ENCODE measurements around the gene PCDHB8.
"Not testable (repeated sequence)": the region's sequence is repeated elsewhere in the genome, so short reads cannot be mapped to it uniquely, and the experiment has no call there.

Gene PCDHB8

DNA sequence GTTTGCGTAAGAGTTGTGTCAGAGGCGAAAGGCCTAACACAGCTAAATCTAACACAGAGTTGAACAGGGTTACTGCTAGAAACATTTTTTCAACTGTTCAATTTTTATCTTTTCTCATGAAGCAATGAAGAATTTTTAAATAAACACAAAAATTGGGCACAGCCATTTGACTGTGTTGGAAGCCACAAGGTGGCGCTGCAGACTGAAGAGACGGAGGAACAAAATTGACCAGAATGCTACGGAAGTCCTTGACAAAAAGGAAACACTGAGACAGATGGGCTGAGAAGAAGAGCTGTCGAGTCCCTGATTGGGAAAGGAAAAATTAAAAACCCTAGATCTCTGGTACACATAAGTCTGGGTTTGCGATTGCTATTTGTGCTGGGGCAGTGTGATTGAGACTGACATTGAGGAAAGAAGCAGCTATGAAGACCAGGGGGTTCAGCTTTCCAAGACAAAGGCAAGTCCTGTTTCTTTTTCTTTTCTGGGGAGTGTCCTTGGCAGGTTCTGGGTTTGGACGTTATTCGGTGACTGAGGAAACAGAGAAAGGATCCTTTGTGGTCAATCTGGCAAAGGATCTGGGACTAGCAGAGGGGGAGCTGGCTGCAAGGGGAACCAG, 9.4 kb downstream of the PCDHB8 start, which contains the start of gene PCDHB9:
PCDHB9 (plus strand) TSS at position 265 of the 616 bp plus-strand sequence; CDS start at position 423, 158 bp downstream.
- peaks cover 0 to 11% of the 10 kb centered on the region in 2 donors for H3K27me3 ChIP-seq (ENCODE audit: control insufficient read depth in 1 of 2, insufficient read depth in 2 of 2, low read length in 2 of 2)
- H3K36me3 ChIP-seq (ENCODE audit: control insufficient read depth in 2 of 2, insufficient read depth in 2 of 2, low read length in 2 of 2) = peaks cover 0 to 3% of the 10 kb centered on the region in 2 donors
- H3K9me3 ChIP-seq (ENCODE audit: control insufficient read depth in 2 of 2, low read length in 2 of 2) = peaks cover 21 to 38% of the 10 kb centered on the region in 2 donors
- H3K4me1 ChIP-seq (ENCODE audit: control insufficient read depth, insufficient read depth, low read length) = no peaks in the 10 kb centered on the region
- no peak within 1 kb of the TSS for H3K9ac ChIP-seq (ENCODE audit: low read length in 2 of 2)
- no peak within 1 kb of the TSS for H3K27ac ChIP-seq (ENCODE audit: low read length)
- H3K4me3 ChIP-seq (ENCODE audit: low read length in 2 of 2) = peak within 1 kb of the TSS in 1 of 2 donors; percentile 38

DNA sequence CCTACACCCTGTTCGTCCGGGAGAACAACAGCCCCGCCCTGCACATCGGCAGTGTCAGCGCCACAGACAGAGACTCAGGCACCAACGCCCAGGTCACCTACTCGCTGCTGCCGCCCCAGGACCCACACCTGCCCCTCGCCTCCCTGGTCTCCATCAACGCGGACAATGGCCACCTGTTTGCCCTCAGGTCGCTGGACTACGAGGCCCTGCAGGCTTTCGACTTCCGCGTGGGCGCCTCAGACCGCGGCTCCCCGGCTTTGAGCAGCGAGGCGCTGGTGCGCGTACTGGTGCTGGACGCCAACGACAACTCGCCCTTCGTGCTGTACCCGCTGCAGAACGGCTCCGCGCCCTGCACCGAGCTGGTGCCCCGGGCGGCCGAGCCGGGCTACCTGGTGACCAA, 11.1 kb downstream of the PCDHB8 start:
- not testable (repeated sequence) for H3K36me3 ChIP-seq (ENCODE audit: control insufficient read depth in 2 of 2, insufficient read depth in 2 of 2, low read length in 2 of 2); H3K27me3 ChIP-seq (ENCODE audit: control insufficient read depth in 1 of 2, insufficient read depth in 2 of 2, low read length in 2 of 2); H3K4me1 ChIP-seq (ENCODE audit: control insufficient read depth, insufficient read depth, low read length); H3K27ac ChIP-seq (ENCODE audit: low read length); H3K9ac ChIP-seq (ENCODE audit: low read length in 2 of 2); H3K4me3 ChIP-seq (ENCODE audit: low read length in 2 of 2)
- peaks cover 16 to 32% of the 10 kb centered on the region in 2 donors for H3K9me3 ChIP-seq (ENCODE audit: control insufficient read depth in 2 of 2, low read length in 2 of 2)

DNA sequence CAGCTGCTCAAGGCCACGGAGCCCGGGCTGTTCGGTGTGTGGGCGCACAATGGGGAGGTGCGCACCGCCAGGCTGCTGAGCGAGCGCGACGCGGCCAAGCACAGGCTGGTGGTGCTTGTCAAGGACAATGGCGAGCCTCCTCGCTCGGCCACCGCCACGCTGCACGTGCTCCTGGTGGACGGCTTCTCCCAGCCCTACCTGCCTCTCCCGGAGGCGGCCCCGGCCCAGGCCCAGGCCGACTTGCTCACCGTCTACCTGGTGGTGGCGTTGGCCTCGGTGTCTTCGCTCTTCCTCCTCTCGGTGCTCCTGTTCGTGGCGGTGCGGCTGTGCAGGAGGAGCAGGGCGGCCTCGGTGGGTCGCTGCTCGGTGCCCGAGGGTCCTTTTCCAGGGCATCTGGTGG, 11.5 kb downstream of the PCDHB8 start:
- H3K36me3 ChIP-seq (ENCODE audit: control insufficient read depth in 2 of 2, insufficient read depth in 2 of 2, low read length in 2 of 2); H3K27me3 ChIP-seq (ENCODE audit: control insufficient read depth in 1 of 2, insufficient read depth in 2 of 2, low read length in 2 of 2); H3K9ac ChIP-seq (ENCODE audit: low read length in 2 of 2); H3K4me3 ChIP-seq (ENCODE audit: low read length in 2 of 2); H3K4me1 ChIP-seq (ENCODE audit: control insufficient read depth, insufficient read depth, low read length); H3K27ac ChIP-seq (ENCODE audit: low read length): not testable (repeated sequence)
- H3K9me3 ChIP-seq (ENCODE audit: control insufficient read depth in 2 of 2, low read length in 2 of 2) = peaks cover 15 to 31% of the 10 kb centered on the region in 2 donors

DNA sequence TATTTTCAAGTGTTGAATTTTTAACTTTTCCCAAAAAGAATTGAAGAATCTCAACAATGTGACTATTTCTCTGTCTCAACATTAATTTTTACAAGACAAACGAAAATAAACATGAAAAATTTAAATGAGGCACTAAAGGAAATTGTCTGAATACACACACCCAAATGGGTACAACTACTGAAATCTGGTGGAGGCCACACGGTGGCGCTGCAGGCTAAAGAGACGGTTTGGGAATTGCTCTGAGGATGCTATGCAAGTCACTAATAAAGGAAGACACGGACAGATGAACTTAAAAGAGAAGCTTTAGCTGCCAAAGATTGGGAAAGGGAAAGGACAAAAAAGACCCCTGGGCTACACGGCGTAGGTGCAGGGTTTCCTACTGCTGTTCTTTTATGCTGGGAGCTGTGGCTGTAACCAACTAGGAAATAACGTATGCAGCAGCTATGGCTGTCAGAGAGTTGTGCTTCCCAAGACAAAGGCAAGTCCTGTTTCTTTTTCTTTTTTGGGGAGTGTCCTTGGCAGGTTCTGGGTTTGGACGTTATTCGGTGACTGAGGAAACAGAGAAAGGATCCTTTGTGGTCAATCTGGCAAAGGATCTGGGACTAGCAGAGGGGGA, 14.6 kb downstream of the PCDHB8 start, which contains the start of gene PCDHB10:
PCDHB10 (plus strand) TSS at position 244 of the 616 bp plus-strand sequence; CDS start at position 444, 200 bp downstream.
- Histone ChIP-seq H3K27me3 (ENCODE audit: control insufficient read depth in 1 of 2, insufficient read depth in 2 of 2, low read length in 2 of 2) (peaks cover 2 to 5% of the 10 kb centered on the region in 2 donors), H3K4me1 (ENCODE audit: control insufficient read depth, insufficient read depth, low read length) (no peaks in the 10 kb centered on the region), H3K4me3 (ENCODE audit: low read length in 2 of 2) (peak within 1 kb of the TSS; percentile 41 to 68), H3K9me3 (ENCODE audit: control insufficient read depth in 2 of 2, low read length in 2 of 2) (peaks cover 3 to 28% of the 10 kb centered on the region in 2 donors), H3K27ac (ENCODE audit: low read length) (no peak within 1 kb of the TSS), H3K9ac (ENCODE audit: low read length in 2 of 2) (no peak within 1 kb of the TSS), H3K36me3 (ENCODE audit: control insufficient read depth in 2 of 2, insufficient read depth in 2 of 2, low read length in 2 of 2) (no peaks in the 10 kb centered on the region)

DNA sequence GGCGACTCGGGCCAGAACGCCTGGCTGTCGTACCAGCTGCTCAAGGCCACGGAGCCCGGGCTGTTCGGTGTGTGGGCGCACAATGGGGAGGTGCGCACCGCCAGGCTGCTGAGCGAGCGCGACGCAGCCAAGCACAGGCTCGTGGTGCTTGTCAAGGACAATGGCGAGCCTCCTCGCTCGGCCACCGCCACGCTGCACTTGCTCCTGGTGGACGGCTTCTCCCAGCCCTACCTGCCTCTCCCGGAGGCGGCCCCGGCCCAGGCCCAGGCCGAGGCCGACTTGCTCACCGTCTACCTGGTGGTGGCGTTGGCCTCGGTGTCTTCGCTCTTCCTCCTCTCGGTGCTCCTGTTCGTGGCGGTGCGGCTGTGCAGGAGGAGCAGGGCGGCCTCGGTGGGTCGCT, 16.7 kb downstream of the PCDHB8 start:
- not testable (repeated sequence) for H3K9ac ChIP-seq (ENCODE audit: low read length in 2 of 2); H3K27ac ChIP-seq (ENCODE audit: low read length); H3K4me3 ChIP-seq (ENCODE audit: low read length in 2 of 2); H3K36me3 ChIP-seq (ENCODE audit: control insufficient read depth in 2 of 2, insufficient read depth in 2 of 2, low read length in 2 of 2); H3K27me3 ChIP-seq (ENCODE audit: control insufficient read depth in 1 of 2, insufficient read depth in 2 of 2, low read length in 2 of 2); H3K4me1 ChIP-seq (ENCODE audit: control insufficient read depth, insufficient read depth, low read length)
- H3K9me3 ChIP-seq (ENCODE audit: control insufficient read depth in 2 of 2, low read length in 2 of 2) = peaks cover 11 to 28% of the 10 kb centered on the region in 2 donors

DNA sequence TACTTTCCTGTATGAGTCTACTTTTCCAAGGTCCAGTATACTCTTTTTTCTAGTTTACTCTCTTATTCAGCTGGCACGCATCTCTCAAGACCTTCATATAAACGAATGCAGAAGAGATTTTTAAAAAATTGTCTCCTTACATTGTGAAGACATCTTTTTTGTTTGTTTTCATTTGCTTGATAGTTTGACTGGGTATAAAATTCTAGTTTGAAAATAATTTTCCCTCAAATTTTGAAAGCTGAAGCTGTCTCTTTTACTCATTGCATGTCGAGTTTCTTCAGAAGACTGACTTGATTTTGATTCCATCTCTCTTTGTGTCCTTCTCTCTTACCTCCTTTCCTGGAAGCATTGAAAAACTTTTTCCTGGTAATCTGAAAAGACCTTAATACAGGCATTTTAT, 18.8 kb downstream of the PCDHB8 start:
- Histone ChIP-seq H3K27me3 (ENCODE audit: control insufficient read depth in 1 of 2, insufficient read depth in 2 of 2, low read length in 2 of 2) (peaks cover 0 to 2% of the 10 kb centered on the region in 2 donors), H3K9ac (ENCODE audit: low read length in 2 of 2) (no peak overlapping the region), H3K4me1 (ENCODE audit: control insufficient read depth, insufficient read depth, low read length) (no peaks in the 10 kb centered on the region), H3K27ac (ENCODE audit: low read length) (no peak overlapping the region), H3K36me3 (ENCODE audit: control insufficient read depth in 2 of 2, insufficient read depth in 2 of 2, low read length in 2 of 2) (no peaks in the 10 kb centered on the region), H3K9me3 (ENCODE audit: control insufficient read depth in 2 of 2, low read length in 2 of 2) (peaks cover 18 to 38% of the 10 kb centered on the region in 2 donors), H3K4me3 (ENCODE audit: low read length in 2 of 2) (no peak overlapping the region)

DNA sequence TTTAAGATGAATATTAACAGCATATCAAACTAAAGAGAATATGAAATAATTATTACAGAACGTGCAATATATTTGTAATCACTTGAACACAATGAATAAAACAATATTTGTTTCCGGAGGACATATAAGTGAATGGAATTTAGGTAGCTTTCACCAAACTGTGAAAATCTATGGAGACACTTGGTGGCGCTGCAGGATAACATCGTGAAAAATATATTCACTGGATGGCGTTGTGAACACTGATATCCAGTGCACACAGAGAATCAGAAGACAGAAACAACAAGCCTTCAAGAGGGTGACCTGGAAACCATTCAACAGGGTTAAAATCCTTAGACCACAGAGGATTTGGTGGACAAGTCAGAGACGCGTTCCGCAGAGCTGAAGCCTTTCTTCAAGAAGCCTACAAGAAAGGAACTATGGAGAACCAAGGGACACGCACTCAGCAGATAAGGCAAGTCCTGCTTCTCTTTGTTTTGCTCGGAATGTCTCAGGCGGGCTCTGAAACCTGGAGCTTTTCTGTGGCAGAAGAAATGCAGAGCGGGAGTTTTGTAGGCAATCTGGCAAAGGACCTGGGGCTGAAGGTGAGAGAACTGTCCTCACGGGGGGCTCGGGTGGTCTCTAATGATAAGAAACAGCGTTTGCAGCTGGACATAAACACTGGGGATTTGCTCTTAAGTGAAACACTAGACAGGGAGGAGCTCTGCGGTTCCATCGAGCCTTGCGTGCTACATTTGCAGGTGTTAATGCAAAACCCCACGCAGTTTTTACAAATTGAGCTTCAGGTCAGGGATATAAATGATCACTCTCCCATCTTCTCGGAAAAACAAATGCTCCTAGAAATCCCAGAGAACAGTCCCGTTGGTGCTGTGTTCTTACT, 22.0 kb downstream of the PCDHB8 start, which contains the start of gene PCDHB11:
PCDHB11 (plus strand) TSS at position 269 of the 877 bp plus-strand sequence; CDS start at position 417, 148 bp downstream.
- no peak within 1 kb of the TSS for H3K27ac ChIP-seq (ENCODE audit: low read length)
- H3K9me3 ChIP-seq (ENCODE audit: control insufficient read depth in 2 of 2, low read length in 2 of 2) = peaks cover 14 to 42% of the 10 kb centered on the region in 2 donors
- no peaks in the 10 kb centered on the region for H3K4me1 ChIP-seq (ENCODE audit: control insufficient read depth, insufficient read depth, low read length)
- H3K27me3 ChIP-seq (ENCODE audit: control insufficient read depth in 1 of 2, insufficient read depth in 2 of 2, low read length in 2 of 2) = no peaks in the 10 kb centered on the region
- peak within 1 kb of the TSS; percentile 9 to 58 for H3K4me3 ChIP-seq (ENCODE audit: low read length in 2 of 2)
- peak within 1 kb of the TSS in 1 of 2 donors; percentile 21 for H3K9ac ChIP-seq (ENCODE audit: low read length in 2 of 2)
- no peaks in the 10 kb centered on the region for H3K36me3 ChIP-seq (ENCODE audit: control insufficient read depth in 2 of 2, insufficient read depth in 2 of 2, low read length in 2 of 2)

DNA sequence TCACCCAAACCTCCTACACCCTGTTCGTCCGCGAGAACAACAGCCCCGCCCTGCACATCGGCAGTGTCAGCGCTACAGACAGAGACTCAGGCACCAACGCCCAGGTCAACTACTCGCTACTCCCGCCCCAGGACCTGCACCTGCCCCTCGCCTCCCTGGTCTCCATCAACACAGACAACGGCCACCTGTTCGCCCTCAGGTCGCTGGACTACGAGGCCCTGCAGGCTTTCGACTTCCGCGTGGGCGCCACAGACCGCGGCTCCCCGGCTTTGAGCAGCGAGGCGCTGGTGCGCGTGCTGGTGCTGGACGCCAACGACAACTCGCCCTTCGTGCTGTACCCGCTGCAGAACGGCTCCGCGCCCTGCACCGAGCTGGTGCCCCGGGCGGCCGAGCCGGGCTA, 23.5 kb downstream of the PCDHB8 start:
- H3K4me3 ChIP-seq (ENCODE audit: low read length in 2 of 2); H3K36me3 ChIP-seq (ENCODE audit: control insufficient read depth in 2 of 2, insufficient read depth in 2 of 2, low read length in 2 of 2); H3K27ac ChIP-seq (ENCODE audit: low read length); H3K4me1 ChIP-seq (ENCODE audit: control insufficient read depth, insufficient read depth, low read length); H3K27me3 ChIP-seq (ENCODE audit: control insufficient read depth in 1 of 2, insufficient read depth in 2 of 2, low read length in 2 of 2); H3K9ac ChIP-seq (ENCODE audit: low read length in 2 of 2): not testable (repeated sequence)
- H3K9me3 ChIP-seq (ENCODE audit: control insufficient read depth in 2 of 2, low read length in 2 of 2) = peaks cover 14 to 41% of the 10 kb centered on the region in 2 donors

DNA sequence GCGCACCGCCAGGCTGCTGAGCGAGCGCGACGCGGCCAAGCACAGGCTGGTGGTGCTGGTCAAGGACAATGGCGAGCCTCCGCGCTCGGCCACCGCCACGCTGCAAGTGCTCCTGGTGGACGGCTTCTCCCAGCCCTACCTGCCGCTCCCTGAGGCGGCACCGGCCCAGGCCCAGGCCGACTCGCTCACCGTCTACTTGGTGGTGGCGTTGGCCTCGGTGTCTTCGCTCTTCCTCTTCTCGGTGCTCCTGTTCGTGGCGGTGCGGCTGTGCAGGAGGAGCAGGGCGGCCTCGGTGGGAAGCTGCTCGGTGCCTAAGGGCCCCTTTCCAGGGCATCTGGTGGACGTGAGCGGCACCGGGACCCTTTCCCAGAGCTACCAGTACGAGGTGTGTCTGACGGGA, 24.1 kb downstream of the PCDHB8 start:
- H3K27me3 ChIP-seq (ENCODE audit: control insufficient read depth in 1 of 2, insufficient read depth in 2 of 2, low read length in 2 of 2); H3K4me1 ChIP-seq (ENCODE audit: control insufficient read depth, insufficient read depth, low read length); H3K9ac ChIP-seq (ENCODE audit: low read length in 2 of 2); H3K27ac ChIP-seq (ENCODE audit: low read length); H3K36me3 ChIP-seq (ENCODE audit: control insufficient read depth in 2 of 2, insufficient read depth in 2 of 2, low read length in 2 of 2); H3K4me3 ChIP-seq (ENCODE audit: low read length in 2 of 2): not testable (repeated sequence)
- H3K9me3 ChIP-seq (ENCODE audit: control insufficient read depth in 2 of 2, low read length in 2 of 2) = peaks cover 14 to 36% of the 10 kb centered on the region in 2 donors

DNA sequence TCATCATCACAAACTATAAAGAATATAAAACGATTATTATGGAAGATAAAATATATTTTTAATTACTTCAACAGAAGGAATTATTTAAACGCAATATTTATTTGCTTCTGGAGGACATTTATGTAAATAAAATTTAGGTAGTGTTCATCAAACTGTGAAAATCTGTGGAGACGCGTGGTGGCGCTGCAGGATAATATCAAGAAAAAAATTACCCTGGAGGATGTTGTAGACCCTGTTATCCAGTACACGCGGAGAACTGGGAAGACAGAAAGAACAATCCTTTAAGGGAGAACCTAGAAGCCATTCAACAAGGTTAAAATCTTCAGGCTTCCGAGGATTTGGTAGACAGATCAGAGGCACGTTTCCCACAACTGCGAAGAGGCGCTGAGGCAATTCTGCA, 30.9 kb downstream of the PCDHB8 start, which contains the start of gene PCDHB12:
PCDHB12 (plus strand) TSS at position 242 of the 400 bp plus-strand sequence. CDS start 189 bp downstream, outside the sequence.
- Histone ChIP-seq H3K9me3 (ENCODE audit: control insufficient read depth in 2 of 2, low read length in 2 of 2) (peaks cover 12 to 16% of the 10 kb centered on the region in 2 donors), H3K27ac (ENCODE audit: low read length) (no peak within 1 kb of the TSS), H3K9ac (ENCODE audit: low read length in 2 of 2) (no peak within 1 kb of the TSS), H3K4me3 (ENCODE audit: low read length in 2 of 2) (peak within 1 kb of the TSS; percentile 24 to 38), H3K36me3 (ENCODE audit: control insufficient read depth in 2 of 2, insufficient read depth in 2 of 2, low read length in 2 of 2) (peaks cover 0 to 2% of the 10 kb centered on the region in 2 donors), H3K4me1 (ENCODE audit: control insufficient read depth, insufficient read depth, low read length) (no peaks in the 10 kb centered on the region), H3K27me3 (ENCODE audit: control insufficient read depth in 1 of 2, insufficient read depth in 2 of 2, low read length in 2 of 2) (no peaks in the 10 kb centered on the region)

Data from stomach smooth muscle (tissue), 2 donors.